Liver (tissue), 9 donors: ENCODE measurements around the gene YIPF6. TPM values are rescaled to one million over a fixed set of nuclear protein-coding genes. Genes with fewer than 3 reads are reported as not detected.

Source experiments
- DNase-seq: peaks from one replicate; pipeline ENCODE4 v3.0.0-alpha.2; 2017; ENCODE audit warnings: low spot score
- H3K27ac ChIP-seq, 2 donors: one replicate each; pipeline ENCODE4 v1.7.0; 2013; ENCODE audit warnings: inconsistent platforms in 2 of 2, low read length in 2 of 2, control low read depth in 1 of 2, low read depth in 1 of 2, mild to moderate bottlenecking in 1 of 2
- H3K27me3 ChIP-seq, 4 donors: one replicate each; pipeline versions ENCODE4 v1.6.1 to v1.7.0; 2013; ENCODE audit warnings: low read length in 3 of 4, inconsistent platforms in 1 of 4, mild to moderate bottlenecking in 1 of 4, moderate library complexity in 1 of 4; ENCODE audit not compliant: control insufficient read depth in 4 of 4, insufficient read depth in 4 of 4
- H3K36me3 ChIP-seq, 4 donors: one replicate each; pipeline versions ENCODE4 v1.6.1 to v1.7.0; 2013; ENCODE audit warnings: low read length in 3 of 4, mild to moderate bottlenecking in 3 of 4, low read depth in 1 of 4, moderate library complexity in 1 of 4; ENCODE audit not compliant: control insufficient read depth in 4 of 4, insufficient read depth in 3 of 4
- H3K4me1 ChIP-seq, 4 donors: one replicate each; pipeline versions ENCODE4 v1.6.1 to v1.7.0; 2013; ENCODE audit warnings: low read length in 3 of 4, mild to moderate bottlenecking in 3 of 4, moderate library complexity in 1 of 4; ENCODE audit not compliant: control insufficient read depth in 4 of 4, insufficient read depth in 4 of 4
- H3K4me3 ChIP-seq, 3 donors: one replicate each; pipeline versions ENCODE4 v1.6.1 to v1.7.0; 2013; ENCODE audit warnings: low read length in 3 of 3, control low read depth in 1 of 3, low read depth in 1 of 3, mild to moderate bottlenecking in 1 of 3
- H3K9ac ChIP-seq, 2 donors: one replicate each; pipeline ENCODE4 v1.7.0; 2013; ENCODE audit warnings: low read length in 2 of 2, mild to moderate bottlenecking in 2 of 2, moderate library complexity in 2 of 2, control low read depth in 1 of 2, low read depth in 1 of 2
- H3K9me3 ChIP-seq, 4 donors: one replicate each; pipeline versions ENCODE4 v1.6.1 to v1.7.0; 2013; ENCODE audit warnings: low read length in 3 of 4; ENCODE audit not compliant: control insufficient read depth in 4 of 4
- EGR1 ChIP-seq, 2 donors: IDR thresholded peaks; 2 replicates each; pipeline ENCODE4 v1.6.1; 2016 to 2018; ENCODE audit warnings: antibody characterized with exemption in 2 of 2, low read depth in 2 of 2
- FOXA1 ChIP-seq: IDR thresholded peaks from 2 replicates; pipeline ENCODE4 v1.6.1; 2016; ENCODE audit warnings: antibody characterized with exemption
- FOXA2 ChIP-seq: IDR thresholded peaks from 2 replicates; pipeline ENCODE4 v1.6.1; 2016; ENCODE audit warnings: antibody characterized with exemption
- GABPA ChIP-seq, 2 donors: IDR thresholded peaks in 1 of 2; conservative IDR thresholded peaks in 1 of 2; 2 replicates each; pipeline ENCODE4 v1.6.1; 2016; ENCODE audit warnings: antibody characterized with exemption in 2 of 2, mild to moderate bottlenecking in 1 of 2, moderate library complexity in 1 of 2
- HNF4A ChIP-seq, 2 donors: conservative IDR thresholded peaks; 2 replicates each; pipeline ENCODE4 v1.6.1; 2016; ENCODE audit warnings: antibody characterized with exemption in 2 of 2, mild to moderate bottlenecking in 2 of 2
- HNF4G ChIP-seq: IDR thresholded peaks from 2 replicates; pipeline ENCODE4 v1.6.1; 2016; ENCODE audit warnings: antibody characterized with exemption
- JUND ChIP-seq, 2 donors: IDR thresholded peaks; 2 replicates each; pipeline ENCODE4 v1.6.1; 2016; ENCODE audit warnings: antibody characterized with exemption in 2 of 2
- NR2F2 ChIP-seq: IDR thresholded peaks from 2 replicates; pipeline ENCODE4 v1.6.1; 2016; ENCODE audit warnings: antibody characterized with exemption
- RAD21 ChIP-seq, 2 donors: IDR thresholded peaks; 2 replicates each; pipeline ENCODE4 v1.6.1; 2016; ENCODE audit warnings: antibody characterized with exemption in 2 of 2, mild to moderate bottlenecking in 2 of 2
- RXRA ChIP-seq, 2 donors: IDR thresholded peaks; 2 replicates each; pipeline ENCODE4 v1.6.1; 2017 to 2018; ENCODE audit warnings: antibody characterized with exemption in 2 of 2, mild to moderate bottlenecking in 1 of 2
- SP1 ChIP-seq: IDR thresholded peaks from 2 replicates; pipeline ENCODE4 v1.6.1; 2018; ENCODE audit warnings: antibody characterized with exemption, mild to moderate bottlenecking
- TAF1 ChIP-seq: conservative IDR thresholded peaks from 2 replicates; pipeline ENCODE4 v1.6.1; 2016; ENCODE audit warnings: antibody characterized with exemption, mild to moderate bottlenecking
- YY1 ChIP-seq: IDR thresholded peaks from 2 replicates; pipeline ENCODE4 v1.6.1; 2016; ENCODE audit warnings: antibody characterized with exemption, mild to moderate bottlenecking
- WGBS: extraction: QIAGEN DNeasy Blood & Tissue Kit; methylation state at CpG from one replicate; pipeline ENCODE4 v1.1.7; 2013; 5-methylcytosine and 5-hydroxymethylcytosine counted together
- polyA plus RNA-seq, 2 donors: library from polyadenylated mRNA; stranded (reverse) in 1 of 2; unstranded in 1 of 2; fragments of 200-250 nt in 1 of 2; fragments of >200 nt in 1 of 2; fragmentation: Nextera tagmentation in 1 of 2; extraction: Ambion mirVana in 1 of 2; gene quantifications; one replicate each; pipeline versions ENCODE4 v1.2.1 to v1.2.3, GENCODE V29; 2013 to 2015
- total RNA-seq, 2 donors: library from RNA; depleted of rRNA; stranded (reverse); fragments of >200 nt; gene quantifications; one replicate each; pipeline ENCODE4 v1.2.3, GENCODE V29; 2014
- TF ChIP-seq, protein P1 (sequence below): IDR thresholded peaks from 2 replicates; pipeline ENCODE4 v1.6.1; 2016; ENCODE audit warnings: antibody characterized with exemption
- TF ChIP-seq, protein P2 (sequence below): IDR thresholded peaks from 2 replicates; pipeline ENCODE4 v1.6.1; 2016; ENCODE audit warnings: antibody characterized with exemption
- TF ChIP-seq, protein P3 (sequence below): fragments of 150-350 bp; IDR thresholded peaks from 2 replicates; pipeline ENCODE4 v1.5.1; 2017; ENCODE audit warnings: improper control_type of control experiment, low read depth, low read length; ENCODE audit not compliant: missing input control
- TF ChIP-seq, protein P4 (sequence below): IDR thresholded peaks from 2 replicates; pipeline ENCODE4 v1.6.1; 2016; ENCODE audit warnings: antibody characterized with exemption
- donor health status: healthy.
- donor health status: healthy.
- donor health status: healthy.
- donor health status: healthy.
- donor health status: healthy.

Gene YIPF6
- total and polyA plus RNA-seq, 4 donors, result 11.9 to 36.3 (median 28.4) TPM

DNA sequence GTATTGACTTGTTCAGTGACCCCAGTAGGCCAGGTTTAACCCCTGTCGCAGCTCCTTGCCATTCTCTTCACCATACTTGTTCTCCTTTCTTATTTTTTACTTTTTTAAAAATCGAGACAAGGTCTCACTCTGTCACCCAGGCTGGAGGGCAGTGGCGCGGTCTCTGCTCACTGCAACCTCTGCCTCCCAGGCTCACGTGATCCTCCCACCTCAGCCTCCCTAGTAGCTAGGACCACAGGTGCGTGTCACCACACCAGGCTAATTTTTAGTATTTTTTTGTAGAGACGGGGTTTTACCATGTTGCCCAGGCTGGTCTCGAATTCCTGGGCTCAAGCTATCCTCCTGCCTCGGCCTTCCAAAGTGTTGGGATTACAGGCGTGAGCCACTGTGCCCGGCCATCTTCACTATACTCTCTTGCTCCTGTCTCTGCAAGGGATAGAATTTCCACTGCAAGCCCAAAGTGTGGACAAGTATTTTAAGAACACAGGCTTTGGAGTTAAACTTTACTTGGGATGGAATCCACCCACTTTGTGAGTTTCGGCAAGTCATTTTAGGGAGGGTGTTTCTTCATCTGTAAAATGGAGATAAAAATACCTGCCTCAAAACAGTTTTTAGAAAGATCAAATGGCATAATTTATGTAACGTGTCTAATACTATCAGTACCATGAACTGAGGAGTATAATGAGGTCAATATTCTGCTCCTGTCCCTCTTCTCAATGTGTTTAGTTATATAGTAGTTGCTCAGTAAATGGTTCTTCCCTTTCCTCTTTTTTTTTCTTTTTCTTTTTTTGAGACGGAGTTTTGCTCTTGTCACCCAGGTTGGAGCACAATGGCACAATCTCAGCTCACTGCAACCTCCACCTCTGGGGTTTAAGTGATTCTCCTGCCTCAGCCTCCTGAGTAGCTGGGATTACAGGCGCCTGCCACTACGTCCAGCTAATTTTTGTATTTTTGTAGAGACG is 973 bp downstream of the YIPF6 start:
- no peak for DNase-seq
- H3K4me1 ChIP-seq, result peaks cover 3 to 24% (median 12%) of the 10 kb centered on the region in 4 donors
- TF ChIP-seq EGR1 (IDR thresholded peaks at IDR 0.05; ENCODE audit: low read depth in 2 of 2), result no peak
- TF ChIP-seq YY1, result no peak
- TF ChIP-seq RXRA (IDR thresholded peaks at IDR 0.05), result no peak
- TF ChIP-seq JUND (IDR thresholded peaks at IDR 0.05), result no peak
- no peak for TF ChIP-seq TAF1
- TF ChIP-seq, protein P1, sequence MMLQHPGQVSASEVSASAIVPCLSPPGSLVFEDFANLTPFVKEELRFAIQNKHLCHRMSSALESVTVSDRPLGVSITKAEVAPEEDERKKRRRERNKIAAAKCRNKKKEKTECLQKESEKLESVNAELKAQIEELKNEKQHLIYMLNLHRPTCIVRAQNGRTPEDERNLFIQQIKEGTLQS, result no peak
- no peak for TF ChIP-seq RAD21 (IDR thresholded peaks at IDR 0.05)
- no peak for TF ChIP-seq NR2F2
- TF ChIP-seq, protein P2, sequence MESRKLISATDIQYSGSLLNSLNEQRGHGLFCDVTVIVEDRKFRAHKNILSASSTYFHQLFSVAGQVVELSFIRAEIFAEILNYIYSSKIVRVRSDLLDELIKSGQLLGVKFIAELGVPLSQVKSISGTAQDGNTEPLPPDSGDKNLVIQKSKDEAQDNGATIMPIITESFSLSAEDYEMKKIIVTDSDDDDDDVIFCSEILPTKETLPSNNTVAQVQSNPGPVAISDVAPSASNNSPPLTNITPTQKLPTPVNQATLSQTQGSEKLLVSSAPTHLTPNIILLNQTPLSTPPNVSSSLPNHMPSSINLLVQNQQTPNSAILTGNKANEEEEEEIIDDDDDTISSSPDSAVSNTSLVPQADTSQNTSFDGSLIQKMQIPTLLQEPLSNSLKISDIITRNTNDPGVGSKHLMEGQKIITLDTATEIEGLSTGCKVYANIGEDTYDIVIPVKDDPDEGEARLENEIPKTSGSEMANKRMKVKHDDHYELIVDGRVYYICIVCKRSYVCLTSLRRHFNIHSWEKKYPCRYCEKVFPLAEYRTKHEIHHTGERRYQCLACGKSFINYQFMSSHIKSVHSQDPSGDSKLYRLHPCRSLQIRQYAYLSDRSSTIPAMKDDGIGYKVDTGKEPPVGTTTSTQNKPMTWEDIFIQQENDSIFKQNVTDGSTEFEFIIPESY, result no peak
- no peak for TF ChIP-seq HNF4G
- TF ChIP-seq, protein P3, sequence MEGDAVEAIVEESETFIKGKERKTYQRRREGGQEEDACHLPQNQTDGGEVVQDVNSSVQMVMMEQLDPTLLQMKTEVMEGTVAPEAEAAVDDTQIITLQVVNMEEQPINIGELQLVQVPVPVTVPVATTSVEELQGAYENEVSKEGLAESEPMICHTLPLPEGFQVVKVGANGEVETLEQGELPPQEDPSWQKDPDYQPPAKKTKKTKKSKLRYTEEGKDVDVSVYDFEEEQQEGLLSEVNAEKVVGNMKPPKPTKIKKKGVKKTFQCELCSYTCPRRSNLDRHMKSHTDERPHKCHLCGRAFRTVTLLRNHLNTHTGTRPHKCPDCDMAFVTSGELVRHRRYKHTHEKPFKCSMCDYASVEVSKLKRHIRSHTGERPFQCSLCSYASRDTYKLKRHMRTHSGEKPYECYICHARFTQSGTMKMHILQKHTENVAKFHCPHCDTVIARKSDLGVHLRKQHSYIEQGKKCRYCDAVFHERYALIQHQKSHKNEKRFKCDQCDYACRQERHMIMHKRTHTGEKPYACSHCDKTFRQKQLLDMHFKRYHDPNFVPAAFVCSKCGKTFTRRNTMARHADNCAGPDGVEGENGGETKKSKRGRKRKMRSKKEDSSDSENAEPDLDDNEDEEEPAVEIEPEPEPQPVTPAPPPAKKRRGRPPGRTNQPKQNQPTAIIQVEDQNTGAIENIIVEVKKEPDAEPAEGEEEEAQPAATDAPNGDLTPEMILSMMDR, result no peak
- no peak for TF ChIP-seq FOXA2
- no peak for TF ChIP-seq SP1
- TF ChIP-seq, protein P4, sequence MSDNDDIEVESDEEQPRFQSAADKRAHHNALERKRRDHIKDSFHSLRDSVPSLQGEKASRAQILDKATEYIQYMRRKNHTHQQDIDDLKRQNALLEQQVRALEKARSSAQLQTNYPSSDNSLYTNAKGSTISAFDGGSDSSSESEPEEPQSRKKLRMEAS, result no peak
- TF ChIP-seq FOXA1, result no peak
- no peak for TF ChIP-seq GABPA (IDR thresholded peaks at IDR 0.05 in 1 of 2, conservative IDR thresholded peaks at IDR 0.05 in 1 of 2)
- no peak for TF ChIP-seq HNF4A (conservative IDR thresholded peaks at IDR 0.05)
- H3K9me3 ChIP-seq, result no peaks in the 10 kb centered on the region
- H3K27ac ChIP-seq, result peak overlapping the region; percentile 94 to 98
- no peaks in the 10 kb centered on the region for H3K36me3 ChIP-seq
- 76% methylated on average over 17 of the region's 17 CpGs for WGBS
- H3K4me3 ChIP-seq, result peak overlapping the region; percentile 73 to 78 (median 74)
- H3K27me3 ChIP-seq, result no peaks in the 10 kb centered on the region
- H3K9ac ChIP-seq, result peak overlapping the region; percentile 56 to 89

DNA sequence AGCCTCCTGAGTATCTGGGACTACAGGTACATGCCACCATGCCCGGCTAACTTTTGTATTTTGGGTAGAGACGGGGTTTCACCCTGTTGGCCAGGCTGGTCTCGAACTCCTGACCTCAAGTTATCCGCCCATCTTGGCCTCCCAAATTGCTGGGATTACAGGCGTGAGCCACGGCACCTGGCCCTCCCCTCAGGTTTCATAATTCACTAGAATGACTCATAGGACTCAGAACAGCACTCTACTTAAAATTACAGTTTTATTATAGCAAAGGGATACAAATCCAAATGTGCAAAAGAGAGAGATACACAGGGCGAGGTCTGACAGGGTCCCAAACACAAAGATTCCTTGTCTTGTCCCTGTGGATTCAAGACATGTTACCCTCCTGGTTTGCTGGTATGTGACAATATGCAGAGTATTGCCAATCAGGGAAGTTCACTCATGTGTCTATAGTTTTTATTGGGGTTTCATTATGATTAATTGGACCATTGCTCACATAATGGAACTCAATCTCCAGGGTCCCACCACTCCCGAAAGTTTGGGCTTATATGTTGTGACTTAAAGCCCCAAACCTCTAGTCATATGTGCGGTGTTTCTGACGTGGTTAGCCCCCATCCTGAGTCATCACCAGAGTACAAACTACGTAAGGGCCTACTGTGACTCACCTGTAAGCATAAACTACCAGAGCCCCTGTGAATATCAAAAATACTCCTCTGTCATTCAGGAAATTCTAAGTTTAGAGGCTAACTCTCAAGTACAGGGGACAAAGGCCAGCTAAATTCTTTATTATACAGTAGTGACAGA is 5.2 kb downstream of the YIPF6 start:
- 89% methylated on average over 11 of the region's 11 CpGs for WGBS
- Histone ChIP-seq H3K9ac (no peak overlapping the region), H3K4me3 (no peak overlapping the region), H3K4me1 (peaks cover 3 to 24% (median 12%) of the 10 kb centered on the region in 4 donors), H3K27ac (no peak overlapping the region), H3K27me3 (no peaks in the 10 kb centered on the region), H3K9me3 (no peaks in the 10 kb centered on the region), H3K36me3 (no peaks in the 10 kb centered on the region)
- DNase-seq, result no peak
- TF ChIP-seq JUND (IDR thresholded peaks at IDR 0.05) (no peak), SP1 (no peak), GABPA (IDR thresholded peaks at IDR 0.05 in 1 of 2, conservative IDR thresholded peaks at IDR 0.05 in 1 of 2) (no peak), FOXA1 (no peak), NR2F2 (no peak), YY1 (no peak), EGR1 (IDR thresholded peaks at IDR 0.05; ENCODE audit: low read depth in 2 of 2) (no peak), RAD21 (IDR thresholded peaks at IDR 0.05) (no peak), RXRA (IDR thresholded peaks at IDR 0.05) (no peak), TAF1 (no peak), HNF4G (no peak), HNF4A (conservative IDR thresholded peaks at IDR 0.05) (no peak), FOXA2 (no peak)
- TF ChIP-seq, protein P2, result no peak
- TF ChIP-seq, protein P4, result no peak
- TF ChIP-seq, protein P1, result no peak
